HG03025 (cell line): ENCODE results near the gene RPGRIP1.
"Not testable (repeated sequence)": the region's sequence is repeated elsewhere in the genome, so short reads cannot be mapped to it uniquely, and the experiment has no call there.

Experiments
- ATAC-seq: cut with Tn5 transposase; IDR thresholded peaks from one replicate; pipeline ENCODE4 v1.9.1; 2021; ENCODE audit warnings: mild to moderate bottlenecking, moderate library complexity; ENCODE audit not compliant: unreplicated experiment, low FRiP score

RPGRIP1 gene

DNA sequence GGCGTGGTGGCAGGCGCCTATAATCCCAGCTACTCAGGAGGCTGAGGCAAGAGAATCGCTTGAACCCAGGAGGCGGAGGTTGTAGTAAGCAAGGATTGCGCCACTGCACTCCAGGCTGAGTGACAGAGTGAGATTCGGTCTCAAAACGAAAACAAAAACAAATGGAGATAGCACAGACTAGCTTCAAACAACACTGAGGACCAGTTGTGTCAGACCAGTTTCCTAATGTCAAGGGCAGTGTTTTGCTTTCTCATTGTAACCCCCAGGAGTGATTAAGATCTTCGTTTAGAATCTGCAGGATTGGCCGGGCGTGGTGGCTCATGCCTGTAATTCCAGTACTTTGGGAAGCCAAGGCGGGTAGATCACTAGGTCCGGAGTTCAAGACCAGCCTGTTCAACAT is 18.5 kb downstream of the RPGRIP1 start:
- no peak for ATAC-seq

DNA sequence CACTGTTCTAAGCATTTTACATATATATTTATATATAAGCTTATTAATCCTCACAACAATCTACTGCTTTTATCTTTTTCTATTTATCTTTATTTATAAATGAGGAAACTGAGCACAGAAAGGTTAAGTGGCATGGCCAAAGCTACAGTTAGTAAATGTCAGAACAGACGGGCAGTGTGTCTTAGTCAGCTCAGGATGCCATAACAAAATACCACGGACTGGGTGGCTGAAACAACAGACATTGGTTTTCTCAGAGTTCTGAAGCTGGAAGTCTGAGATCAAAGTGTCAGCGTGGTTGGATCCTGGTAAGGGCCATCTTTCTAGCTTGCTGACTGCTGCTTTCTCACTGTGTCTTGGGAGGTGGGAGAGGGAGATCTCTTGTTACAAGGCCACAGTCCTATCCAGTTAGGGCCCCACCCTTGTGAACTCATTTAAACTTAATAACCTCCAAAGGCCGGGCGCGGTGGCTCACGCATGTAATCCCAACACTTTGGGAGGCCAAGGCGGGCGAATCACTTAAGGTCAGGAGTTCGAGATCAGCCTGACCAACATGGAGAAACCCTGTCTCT is 19.8 kb downstream of the RPGRIP1 start:
- ATAC-seq: no peak

DNA sequence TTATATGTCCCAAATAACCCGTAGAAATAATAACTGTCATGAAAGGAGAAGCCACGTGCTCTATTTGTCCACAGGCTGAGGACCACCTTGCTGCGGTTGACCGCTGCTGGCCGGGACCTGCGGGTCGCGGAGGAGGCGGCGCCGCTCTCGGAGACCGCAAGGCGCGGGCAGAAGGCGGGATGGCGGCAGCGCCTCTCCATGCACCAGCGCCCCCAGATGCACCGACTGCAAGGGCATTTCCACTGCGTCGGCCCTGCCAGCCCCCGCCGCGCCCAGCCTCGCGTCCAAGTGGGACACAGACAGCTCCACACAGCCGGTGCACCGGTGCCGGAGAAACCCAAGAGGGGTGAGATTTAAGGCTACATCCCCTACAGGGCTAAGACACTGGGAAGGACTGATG is 21.0 kb downstream of the RPGRIP1 start:
- ATAC-seq: no peak

DNA sequence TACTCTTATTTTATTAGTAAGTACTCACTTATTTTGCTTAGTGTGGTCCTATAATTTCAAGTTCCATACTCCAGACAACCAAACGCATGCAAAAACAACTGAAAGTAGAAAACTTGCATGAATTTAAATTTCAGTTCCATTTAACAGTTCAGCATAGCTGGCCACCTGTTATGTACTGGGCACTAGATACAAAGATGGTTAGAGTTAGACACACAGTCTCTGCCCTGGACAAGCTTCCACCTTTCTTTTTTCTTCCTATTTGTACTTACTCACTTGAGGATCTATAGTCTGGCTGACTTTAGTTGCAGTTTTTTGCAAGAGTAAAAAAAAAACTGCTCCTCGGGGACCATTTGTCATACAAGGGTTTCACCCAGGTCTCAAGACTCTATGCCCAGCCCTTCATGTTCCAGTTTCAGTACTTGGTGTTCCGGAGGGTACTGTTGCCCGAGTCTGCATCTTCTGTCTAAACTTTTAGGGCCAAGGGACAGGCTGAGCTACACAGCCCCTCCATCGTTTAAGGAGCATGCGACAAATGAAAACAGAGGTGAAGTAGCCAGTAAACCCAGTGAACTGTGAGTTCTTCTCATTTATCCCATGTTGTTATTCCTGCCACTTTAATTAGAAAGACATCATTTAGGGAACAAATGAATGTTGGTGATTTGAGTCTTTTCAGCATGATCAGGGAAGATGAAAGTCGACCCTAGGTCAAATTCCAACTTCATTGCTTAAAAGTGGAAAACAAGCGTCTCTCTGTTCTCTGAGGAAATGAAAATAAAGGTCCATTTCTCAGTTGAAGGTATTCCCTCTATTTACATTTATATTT is 22.3 kb downstream of the RPGRIP1 start:
- ATAC-seq: no peak

DNA sequence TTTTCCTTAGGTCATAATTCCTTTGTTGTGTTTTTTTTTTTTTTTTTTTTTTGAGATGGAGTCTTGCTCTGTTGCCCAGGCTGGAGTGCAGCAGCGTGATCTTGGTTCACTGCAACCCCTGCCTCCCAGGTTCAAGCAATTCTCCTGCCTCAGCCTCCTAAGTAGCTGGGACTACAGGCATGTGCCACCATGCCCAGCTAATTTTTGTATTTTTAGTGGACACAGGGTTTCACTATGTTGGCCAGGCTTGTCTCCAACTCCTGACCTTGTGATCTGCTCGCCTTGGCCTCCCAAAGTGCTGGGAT is 22.9 kb downstream of the RPGRIP1 start:
- ATAC-seq: not testable (repeated sequence)

DNA sequence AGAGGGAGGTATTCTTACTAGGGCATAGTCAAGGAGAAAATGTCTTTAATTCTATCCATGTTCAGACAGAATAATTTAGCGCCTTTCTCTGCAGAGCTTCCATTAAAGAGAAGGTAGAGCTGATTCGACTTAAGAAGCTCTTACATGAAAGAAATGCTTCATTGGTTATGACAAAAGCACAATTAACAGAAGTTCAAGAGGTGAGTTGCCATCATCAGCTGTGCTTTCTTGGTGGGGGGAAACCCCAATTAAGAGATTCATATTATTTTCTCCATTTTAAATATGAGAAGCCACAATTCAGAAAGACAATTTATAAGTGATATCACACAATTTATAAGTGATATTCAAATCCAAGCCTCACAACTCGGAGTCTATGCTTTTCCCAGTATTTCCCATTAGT is 27.8 kb downstream of the RPGRIP1 start:
- ATAC-seq: no peak

DNA sequence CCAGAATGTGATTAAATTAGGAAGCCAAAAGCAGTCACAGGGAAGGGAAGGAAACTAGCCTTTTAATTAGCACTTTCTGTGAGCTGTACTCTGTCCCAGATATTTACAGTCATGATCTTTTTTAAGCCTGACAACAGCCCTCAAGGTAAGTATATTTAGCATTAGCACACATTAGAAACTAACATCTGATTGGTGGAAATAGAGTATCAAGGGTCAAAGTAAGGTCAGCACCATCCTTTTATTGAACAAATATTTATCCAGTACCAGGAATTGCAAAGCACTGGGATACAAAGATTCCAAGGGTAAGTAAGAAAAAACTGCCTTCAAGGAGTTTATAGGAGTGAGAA is 28.2 kb downstream of the RPGRIP1 start:
- ATAC-seq: peak; percentile 21

DNA sequence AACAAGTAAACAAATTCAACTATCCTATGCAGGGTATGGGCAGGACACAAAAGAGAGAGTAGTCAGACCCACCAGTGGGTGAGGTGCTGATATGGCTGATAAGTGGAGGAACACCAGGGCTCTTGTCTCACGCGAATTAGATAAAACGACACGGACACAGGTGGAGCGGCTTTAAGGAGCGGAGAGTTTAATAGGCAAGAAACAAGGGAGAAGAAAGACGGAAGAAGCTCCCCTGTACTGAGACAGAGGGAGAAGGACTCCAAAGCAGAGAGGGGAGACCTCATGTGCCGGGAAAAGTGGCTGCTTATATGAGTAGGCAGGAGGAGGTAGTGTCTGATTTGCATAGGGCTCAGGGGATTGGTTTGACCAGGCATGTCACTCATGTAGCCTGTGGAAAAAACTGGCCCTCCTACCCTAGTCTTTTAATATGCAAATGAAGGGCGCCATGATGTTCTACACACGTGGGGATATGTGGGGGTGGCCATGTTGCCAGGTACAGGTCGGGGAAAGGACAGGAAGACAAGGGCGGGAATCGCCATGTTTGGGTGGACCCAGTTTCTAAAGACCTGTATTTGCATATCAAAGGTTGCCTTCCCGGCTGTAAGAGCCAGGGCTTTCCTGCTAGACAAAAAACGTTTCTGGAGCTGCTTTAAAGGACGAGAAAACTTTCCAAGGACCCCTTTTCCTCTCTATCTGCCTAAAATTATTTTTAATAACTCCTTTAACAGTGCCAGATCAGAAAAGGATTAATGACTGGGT is 28.8 kb downstream of the RPGRIP1 start:
- peak; percentile 82 for ATAC-seq

DNA sequence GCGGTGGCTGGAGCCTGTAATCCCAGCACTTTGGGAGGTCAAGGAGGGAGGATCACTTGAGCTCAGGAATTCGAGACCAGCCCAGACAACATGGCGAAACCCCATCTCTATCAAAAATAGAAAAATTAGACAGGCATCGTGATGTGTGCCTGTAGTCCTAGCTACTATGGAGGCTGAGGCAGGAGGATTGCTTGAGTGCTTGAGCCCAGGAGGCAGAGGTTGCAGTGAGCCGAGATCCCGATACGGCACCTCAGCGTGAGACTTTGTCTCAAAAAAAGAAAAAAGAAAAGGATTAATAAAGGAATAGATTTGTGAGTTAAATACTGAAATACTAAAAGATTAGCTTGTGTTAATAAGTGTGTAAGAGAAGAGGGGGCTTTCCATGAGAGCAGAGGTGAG is 29.4 kb downstream of the RPGRIP1 start:
- no peak for ATAC-seq

DNA sequence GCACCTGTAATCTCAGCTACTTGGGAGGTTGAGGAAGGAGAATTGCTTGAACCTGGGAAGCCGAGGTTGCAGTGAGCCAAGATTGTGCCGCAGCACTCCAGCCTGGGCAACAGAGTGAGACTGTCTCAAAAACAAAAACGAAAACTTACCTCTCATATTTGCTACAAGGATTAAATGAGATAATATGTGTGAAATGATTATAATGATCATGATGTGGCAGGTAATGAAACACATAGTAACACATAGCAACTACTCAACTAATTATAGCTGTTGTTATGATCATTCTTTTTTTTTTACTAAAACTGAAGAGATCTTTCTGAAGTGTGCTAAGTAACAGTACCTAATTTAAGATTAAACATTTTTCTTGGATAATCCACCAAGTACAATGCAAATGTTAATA is 30.1 kb downstream of the RPGRIP1 start:
- ATAC-seq: no peak

DNA sequence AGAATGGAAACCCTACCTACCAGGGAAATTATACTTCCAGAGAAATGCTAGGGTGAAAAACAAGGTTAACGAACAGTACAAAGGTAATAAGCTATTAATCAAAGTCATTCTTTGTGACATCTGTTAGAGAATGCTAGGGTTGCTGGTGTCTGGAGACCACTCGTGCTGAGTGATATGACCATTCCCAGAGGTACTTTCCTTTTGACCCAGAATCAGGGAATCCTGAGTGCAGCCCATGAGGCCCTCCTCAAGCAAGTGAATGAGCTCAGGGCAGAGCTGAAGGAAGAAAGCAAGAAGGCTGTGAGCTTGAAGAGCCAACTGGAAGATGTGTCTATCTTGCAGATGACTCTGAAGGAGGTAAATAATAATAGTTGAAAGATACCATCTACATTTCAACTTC is 31.7 kb downstream of the RPGRIP1 start:
- no peak for ATAC-seq

DNA sequence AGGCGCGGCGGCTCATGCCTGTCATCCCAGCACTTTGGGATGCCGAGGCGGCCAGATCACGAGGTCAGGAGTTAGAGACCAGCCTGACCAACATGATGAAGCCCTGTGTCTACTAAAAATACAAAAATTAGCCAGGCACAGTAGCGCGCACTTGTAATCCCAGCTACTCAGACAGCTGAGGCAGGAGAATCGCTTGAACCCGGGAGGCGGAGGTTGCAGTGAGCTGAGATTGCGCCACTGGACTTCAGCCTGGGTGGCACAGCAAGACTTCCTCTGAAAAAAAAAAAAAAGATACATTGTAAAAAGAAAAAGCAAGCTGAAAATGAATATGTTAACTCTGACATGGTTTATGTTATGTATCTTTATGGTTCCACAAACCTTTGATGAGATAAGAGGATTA is 33.6 kb downstream of the RPGRIP1 start:
- no peak for ATAC-seq

DNA sequence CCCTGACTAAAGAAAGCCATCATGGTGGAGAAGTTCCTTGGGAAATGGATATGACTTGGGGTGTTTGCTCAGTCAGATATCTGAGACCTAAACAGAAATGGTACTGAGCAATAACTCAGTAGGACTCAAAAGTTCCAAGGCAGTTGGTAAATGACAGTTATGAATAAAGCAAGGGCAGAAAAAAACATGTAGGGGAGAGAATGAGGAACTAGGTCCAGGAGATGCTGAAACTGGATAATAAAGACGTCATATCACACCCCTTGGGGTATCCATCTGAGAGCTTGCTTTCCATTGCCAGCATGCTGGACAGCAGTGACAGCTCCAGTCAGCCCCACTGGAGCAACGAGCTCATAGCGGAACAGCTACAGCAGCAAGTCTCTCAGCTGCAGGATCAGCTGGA is 37.5 kb downstream of the RPGRIP1 start:
- ATAC-seq: no peak

DNA sequence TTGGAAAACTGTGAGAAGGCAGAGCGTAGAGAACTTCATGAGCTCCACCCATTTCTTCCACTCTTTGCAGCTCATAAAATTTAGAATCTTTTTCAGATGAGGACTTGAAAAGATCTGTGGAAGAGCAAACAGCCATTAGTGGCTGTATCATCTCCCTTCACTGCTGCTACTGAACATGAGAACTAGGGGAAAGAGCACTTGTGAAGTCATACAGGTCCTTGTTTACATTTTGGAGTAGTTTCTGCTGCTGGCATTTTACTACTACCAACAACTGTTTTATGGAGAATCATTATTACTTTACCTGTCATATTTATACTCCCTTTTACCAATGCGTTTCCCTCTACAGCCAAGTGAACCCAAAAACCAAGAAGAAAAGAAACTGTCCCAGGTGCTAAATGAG is 41.0 kb downstream of the RPGRIP1 start:
- no peak for ATAC-seq

DNA sequence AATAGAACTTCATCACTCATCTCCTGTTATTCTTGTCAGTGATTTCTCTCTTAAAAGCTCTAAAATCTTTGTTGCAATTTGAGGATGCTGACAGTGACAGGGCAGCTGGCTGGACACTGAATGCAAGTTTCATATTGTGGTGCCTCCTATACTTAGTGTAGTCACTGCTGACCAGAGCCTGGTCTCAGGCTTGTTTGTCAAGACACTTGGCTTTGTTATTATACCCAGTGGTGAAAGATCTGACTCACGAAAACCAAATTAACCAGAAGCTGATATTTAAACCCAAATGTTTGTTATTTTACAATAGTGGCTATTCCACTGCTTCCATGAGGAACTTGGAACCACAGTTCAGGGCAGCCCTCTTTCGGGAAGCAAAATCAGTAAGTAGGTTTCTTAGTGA is 42.8 kb downstream of the RPGRIP1 start:
- ATAC-seq: no peak

DNA sequence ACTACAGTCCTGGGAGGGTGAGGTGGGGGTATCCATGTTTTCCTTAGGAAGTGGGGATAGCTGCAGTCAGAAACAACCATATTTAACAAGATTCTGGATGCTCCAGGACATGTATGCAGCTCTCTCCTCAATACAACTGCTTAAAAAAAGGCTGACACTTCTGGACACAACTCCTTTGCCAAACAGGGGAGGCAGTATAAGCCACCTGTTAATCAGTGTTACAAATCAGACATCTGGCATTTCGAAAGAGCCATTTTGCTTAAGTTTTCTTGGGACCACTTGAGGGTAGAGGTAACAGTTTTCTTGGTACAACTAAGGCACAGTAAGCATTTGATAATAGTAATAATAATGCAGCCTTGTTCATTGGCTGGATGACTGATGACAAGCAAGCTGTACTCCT is 47.1 kb downstream of the RPGRIP1 start:
- no peak for ATAC-seq
